HL-60 (cell line): ENCODE measurements around the gene TAF4.

Experiments
- DNase-seq, 2 experiments: peaks; one replicate each; pipeline ENCODE4 v3.0.0-alpha.2; 2010 to 2020; ENCODE audit warnings: low read depth in 1 of 2, low spot score in 1 of 2
- H3K27ac ChIP-seq: fragments of 250-450 bp; sonication (Bioruptor Pico); replicated peaks from 2 replicates; pipeline ENCODE4 v1.5.1; 2020; ENCODE audit warnings: mild to moderate bottlenecking, moderate library complexity
- H3K27me3 ChIP-seq: fragments of 250-450 bp; sonication (Bioruptor Pico); 2 replicates; pipeline ENCODE4 v1.5.1; 2021; ENCODE audit warnings: mild to moderate bottlenecking, moderate library complexity; ENCODE audit not compliant: insufficient read depth, poor library complexity, severe bottlenecking
- H3K4me3 ChIP-seq: replicated peaks from 2 replicates; pipeline ENCODE4 v1.5.1; 2011; ENCODE audit warnings: mild to moderate bottlenecking, control low read depth, low read length; ENCODE audit not compliant: insufficient read depth
- CTCF ChIP-seq: IDR thresholded peaks from one replicate; pipeline ENCODE4 v1.5.1; 2011; ENCODE audit warnings: low read length, control low read depth, inconsistent platforms; ENCODE audit not compliant: insufficient read depth
- GABPA ChIP-seq: IDR thresholded peaks from 2 replicates; pipeline ENCODE4 v1.6.1; 2012; ENCODE audit warnings: low read depth
- POLR2AphosphoS5 ChIP-seq: IDR thresholded peaks from 2 replicates; pipeline ENCODE4 v1.6.1; 2012; ENCODE audit warnings: low read depth
- REST ChIP-seq: IDR thresholded peaks from 2 replicates; pipeline ENCODE4 v1.6.1; 2012; ENCODE audit warnings: low read depth; ENCODE audit not compliant: insufficient replicate concordance
- SPI1 ChIP-seq: IDR thresholded peaks from 2 replicates; pipeline ENCODE4 v1.6.1; 2012; ENCODE audit warnings: low read depth, mild to moderate bottlenecking, borderline replicate concordance

Gene TAF4

GRCh38 chr20:62010551-62011402 lies 54.9 kb downstream of the TAF4 start:
- Histone ChIP-seq H3K27me3 (no peaks in the 10 kb centered on the region), H3K27ac (no peak overlapping the region), H3K4me3 (no peak overlapping the region)
- DNase-seq = peak in 1 of 2 experiments; percentile 42
- TF ChIP-seq CTCF (no peak), GABPA (no peak), POLR2AphosphoS5 (no peak), SPI1 (no peak), REST (no peak)

GRCh38 chr20:62009869-62010445 lies 55.7 kb downstream of the TAF4 start:
- Histone ChIP-seq H3K4me3 (no peak overlapping the region), H3K27ac (no peak overlapping the region), H3K27me3 (no peaks in the 10 kb centered on the region)
- no peak for DNase-seq
- no peak for TF ChIP-seq CTCF
- no peak for TF ChIP-seq REST
- TF ChIP-seq SPI1 = no peak
- no peak for TF ChIP-seq POLR2AphosphoS5
- no peak for TF ChIP-seq GABPA

GRCh38 chr20:62009322-62009721 lies 56.4 kb downstream of the TAF4 start:
- Histone ChIP-seq H3K27me3 (no peaks in the 10 kb centered on the region), H3K27ac (no peak overlapping the region), H3K4me3 (no peak overlapping the region)
- no peak for DNase-seq
- TF ChIP-seq GABPA = no peak
- TF ChIP-seq REST = no peak
- TF ChIP-seq POLR2AphosphoS5 = no peak
- TF ChIP-seq SPI1 = no peak
- no peak for TF ChIP-seq CTCF
